T-helper 1 cell treated with Interleukin-12 subunit alpha and Interleukin-12 subunit beta and Interleukin-4 antibody, amounts not matched to agents 30 μg/mL and 1 μg/mL, for 36 hours (primary cell): ENCODE data around the gene POLA2.
A peak's percentile ranks its signal among the peaks of the same experiment; 100 is the strongest.

Experiments
- H3K27ac Mint-ChIP-seq: one replicate; pipeline ENCODE4 v1.8.0; 2021; ENCODE audit warnings: mild to moderate bottlenecking, mixed read lengths
- H3K27me3 Mint-ChIP-seq: one replicate; pipeline ENCODE4 v1.8.0; 2021; ENCODE audit warnings: low read depth, mixed read lengths
- H3K36me3 Mint-ChIP-seq: one replicate; pipeline ENCODE4 v1.8.0; 2021; ENCODE audit warnings: low read depth, mixed read lengths
- H3K4me1 Mint-ChIP-seq: one replicate; pipeline ENCODE4 v1.8.0; 2021; ENCODE audit warnings: low read depth, mixed read lengths
- H3K4me3 Mint-ChIP-seq: one replicate; pipeline ENCODE4 v1.8.0; 2021; ENCODE audit warnings: mild to moderate bottlenecking, moderate library complexity, mixed read lengths
- H3K9me3 Mint-ChIP-seq: one replicate; pipeline ENCODE4 v1.8.0; 2021; ENCODE audit warnings: mixed read lengths

POLA2 gene

DNA sequence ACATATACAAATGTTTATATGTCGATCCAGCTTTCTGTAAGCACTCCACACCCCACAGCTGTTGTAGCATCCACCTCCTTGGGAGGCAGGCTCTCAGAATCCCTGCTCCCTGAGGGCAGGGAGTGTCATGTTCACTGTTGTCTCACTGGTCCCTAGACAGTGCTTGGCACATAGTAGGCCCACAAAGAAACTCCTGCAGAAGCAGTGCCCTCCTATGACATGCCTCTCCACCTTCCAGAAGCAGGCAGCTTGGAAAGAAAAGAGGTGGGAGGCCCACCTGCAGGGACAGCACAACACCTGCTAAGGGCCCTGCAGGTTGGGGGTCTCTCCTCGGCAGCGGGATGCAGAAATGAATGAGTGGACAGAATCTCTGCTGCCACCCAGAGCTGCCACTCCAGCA lies 41.8 kb downstream of the POLA2 start:
- Mint-ChIP-seq H3K27ac (no peak overlapping the region), H3K9me3 (no peaks in the 10 kb centered on the region), H3K27me3 (no peaks in the 10 kb centered on the region), H3K36me3 (peaks cover 9% of the 10 kb centered on the region), H3K4me1 (no peaks in the 10 kb centered on the region), H3K4me3 (no peak overlapping the region)

DNA sequence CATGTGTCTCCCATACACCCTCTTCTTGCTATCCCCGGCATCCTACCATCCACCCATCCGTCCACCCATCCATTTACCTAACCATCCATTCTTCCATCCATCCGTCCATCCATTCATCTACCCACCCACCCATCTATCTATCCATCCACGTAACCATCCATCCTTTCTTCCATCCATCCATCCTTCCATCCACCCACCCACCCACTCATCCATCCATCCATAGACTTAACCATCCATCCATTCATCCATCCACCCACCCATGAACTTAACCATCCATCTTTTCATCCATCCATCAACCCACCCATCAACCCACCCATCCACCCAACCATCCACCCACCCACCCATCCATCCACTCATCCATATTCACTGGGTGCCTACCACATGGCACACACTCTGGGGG lies 42.3 kb downstream of the POLA2 start:
- H3K9me3 Mint-ChIP-seq, result no peaks in the 10 kb centered on the region
- no peak overlapping the region for H3K27ac Mint-ChIP-seq
- peaks cover 9% of the 10 kb centered on the region for H3K36me3 Mint-ChIP-seq
- no peaks in the 10 kb centered on the region for H3K27me3 Mint-ChIP-seq
- no peaks in the 10 kb centered on the region for H3K4me1 Mint-ChIP-seq
- H3K4me3 Mint-ChIP-seq, result no peak overlapping the region

DNA sequence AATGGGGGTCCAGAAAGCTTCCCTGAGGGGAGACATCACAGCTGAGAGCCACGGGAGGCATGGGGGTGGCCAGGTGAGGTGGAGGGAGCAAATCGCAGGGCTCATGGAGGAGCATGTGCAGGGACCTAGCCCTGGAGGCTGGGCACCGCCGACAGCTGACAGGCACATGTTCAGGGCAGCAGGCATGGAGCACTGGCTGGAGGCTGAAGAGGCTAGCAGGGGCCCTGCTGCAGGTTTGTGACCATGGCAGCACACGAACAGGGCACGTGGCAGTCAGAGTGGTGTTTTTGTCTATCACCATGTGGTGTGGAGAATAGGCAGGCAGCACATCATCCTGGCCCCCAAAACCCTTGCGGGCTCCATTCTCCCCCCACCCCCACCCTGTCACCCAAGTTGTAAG lies 42.9 kb downstream of the POLA2 start:
- Mint-ChIP-seq H3K27me3 (no peaks in the 10 kb centered on the region), H3K27ac (no peak overlapping the region), H3K9me3 (no peaks in the 10 kb centered on the region), H3K36me3 (peaks cover 9% of the 10 kb centered on the region), H3K4me3 (no peak overlapping the region), H3K4me1 (no peaks in the 10 kb centered on the region)

DNA sequence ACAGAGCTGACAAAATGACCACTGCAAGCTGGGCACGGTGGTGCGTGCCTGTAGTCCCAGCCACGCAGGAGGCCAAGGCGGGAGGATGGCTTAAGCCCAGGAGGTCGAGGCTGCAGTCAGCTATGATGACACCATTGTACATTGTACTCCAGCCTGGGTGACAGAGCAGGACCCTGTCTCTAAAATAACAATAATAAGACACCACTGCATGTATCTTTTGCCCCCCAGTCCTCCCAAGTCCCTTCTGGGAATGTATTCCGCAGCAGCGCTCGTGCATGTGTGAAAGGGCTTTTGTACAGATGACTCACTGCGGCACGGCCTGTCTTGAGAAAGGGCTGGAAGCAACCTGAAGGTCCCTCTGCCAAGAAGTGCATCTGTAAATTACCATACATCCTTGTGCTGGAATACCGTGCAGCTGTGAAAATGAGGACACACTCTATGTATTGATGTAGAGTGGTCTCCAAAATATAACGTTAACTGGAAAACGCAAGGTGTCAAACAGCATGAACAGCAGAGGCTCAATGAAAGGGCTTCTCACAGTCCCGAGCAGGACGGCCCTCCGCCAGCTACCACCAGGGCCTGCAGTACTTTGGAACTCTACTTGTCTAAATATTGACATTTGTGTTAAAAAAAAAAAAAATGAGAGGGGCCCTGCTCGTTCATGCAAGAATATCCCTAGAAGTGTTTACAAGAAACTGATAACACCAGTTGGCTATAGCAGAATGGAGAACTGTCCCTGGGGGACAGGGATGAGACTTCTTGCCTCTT lies 43.9 kb downstream of the POLA2 start:
- H3K9me3 Mint-ChIP-seq, result no peaks in the 10 kb centered on the region
- no peaks in the 10 kb centered on the region for H3K27me3 Mint-ChIP-seq
- H3K4me3 Mint-ChIP-seq, result no peak overlapping the region
- H3K4me1 Mint-ChIP-seq, result no peaks in the 10 kb centered on the region
- H3K36me3 Mint-ChIP-seq, result peaks cover 9% of the 10 kb centered on the region
- H3K27ac Mint-ChIP-seq, result no peak overlapping the region

DNA sequence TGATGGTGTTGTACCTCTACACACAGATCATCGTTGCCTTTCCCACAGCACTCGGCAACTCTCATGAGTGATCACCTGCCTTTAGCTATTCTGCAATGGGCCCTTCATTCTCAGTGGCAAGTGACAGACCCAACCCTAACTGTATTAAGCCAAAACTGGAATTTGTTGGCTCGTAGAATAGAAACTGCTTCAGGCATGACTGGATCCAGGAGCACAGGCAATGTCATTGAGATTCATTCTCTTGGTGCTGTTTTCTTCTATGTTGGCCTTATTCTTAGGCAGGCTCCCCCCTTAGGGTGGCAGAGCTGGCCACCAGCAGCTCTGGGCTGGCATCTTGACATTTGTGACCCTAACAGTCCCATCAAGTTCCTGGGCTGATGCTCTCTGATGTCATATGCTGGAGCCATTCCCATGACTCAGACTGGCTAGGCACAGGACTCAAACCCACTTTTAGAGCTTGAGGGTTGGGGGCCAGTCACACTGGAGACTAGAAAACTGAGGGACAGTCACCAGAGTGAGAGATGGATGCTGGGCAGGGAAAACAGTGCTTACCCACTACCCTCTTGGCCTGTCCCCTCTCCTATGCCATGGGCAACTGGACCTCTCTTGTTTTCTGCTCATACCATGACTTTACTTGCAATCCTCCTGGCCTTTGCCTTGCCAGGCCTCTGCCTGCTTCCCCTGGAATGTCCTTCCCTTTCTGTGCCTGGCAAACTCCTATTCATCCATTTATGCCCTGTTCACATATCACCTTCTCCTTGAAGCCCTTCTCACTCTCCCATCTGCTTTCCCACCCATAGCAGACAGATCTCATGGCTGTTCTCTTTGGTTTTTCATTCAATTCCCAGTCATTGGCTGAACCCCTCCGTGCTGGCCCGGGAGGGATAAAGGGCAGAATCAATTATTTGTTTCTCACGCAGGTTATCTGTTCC lies 45.8 kb downstream of the POLA2 start:
- peaks cover 6% of the 10 kb centered on the region for H3K36me3 Mint-ChIP-seq
- H3K9me3 Mint-ChIP-seq, result no peaks in the 10 kb centered on the region
- no peak overlapping the region for H3K4me3 Mint-ChIP-seq
- no peaks in the 10 kb centered on the region for H3K4me1 Mint-ChIP-seq
- no peaks in the 10 kb centered on the region for H3K27me3 Mint-ChIP-seq
- H3K27ac Mint-ChIP-seq, result no peak overlapping the region

DNA sequence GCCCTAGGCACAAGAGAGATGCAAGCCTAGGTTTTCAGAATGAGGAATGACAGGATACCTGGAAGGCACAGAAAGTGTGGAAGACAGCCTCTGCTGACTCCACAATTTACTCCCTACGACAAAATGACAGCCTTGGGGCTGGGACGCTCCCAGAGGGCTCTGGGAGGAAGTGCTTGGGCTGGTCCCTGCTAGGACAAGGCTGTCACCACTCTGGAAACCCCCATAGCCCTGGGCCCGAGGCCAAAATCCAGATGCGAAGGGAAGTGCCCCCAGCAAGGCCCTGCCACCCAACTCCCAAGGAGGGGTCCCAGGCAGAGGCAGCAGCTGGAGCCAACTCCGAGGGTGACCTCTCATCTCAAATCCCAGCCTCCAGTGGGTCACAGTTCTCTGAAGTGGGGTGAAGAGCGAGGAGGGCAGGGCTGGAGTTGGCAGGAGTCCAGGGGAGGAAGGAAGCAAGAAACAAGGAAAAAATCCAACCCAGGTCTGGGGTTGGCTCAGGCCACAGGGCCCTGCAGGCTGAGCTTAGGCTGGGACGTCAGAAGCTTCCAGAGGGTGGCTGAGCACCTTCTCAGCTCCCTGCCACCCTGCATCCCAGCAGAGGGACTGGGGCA lies 46.6 kb downstream of the POLA2 start:
- Mint-ChIP-seq H3K4me1 (no peaks in the 10 kb centered on the region), H3K36me3 (peaks cover 6% of the 10 kb centered on the region), H3K27ac (no peak overlapping the region), H3K4me3 (no peak overlapping the region), H3K27me3 (peaks cover 1% of the 10 kb centered on the region), H3K9me3 (no peaks in the 10 kb centered on the region)

DNA sequence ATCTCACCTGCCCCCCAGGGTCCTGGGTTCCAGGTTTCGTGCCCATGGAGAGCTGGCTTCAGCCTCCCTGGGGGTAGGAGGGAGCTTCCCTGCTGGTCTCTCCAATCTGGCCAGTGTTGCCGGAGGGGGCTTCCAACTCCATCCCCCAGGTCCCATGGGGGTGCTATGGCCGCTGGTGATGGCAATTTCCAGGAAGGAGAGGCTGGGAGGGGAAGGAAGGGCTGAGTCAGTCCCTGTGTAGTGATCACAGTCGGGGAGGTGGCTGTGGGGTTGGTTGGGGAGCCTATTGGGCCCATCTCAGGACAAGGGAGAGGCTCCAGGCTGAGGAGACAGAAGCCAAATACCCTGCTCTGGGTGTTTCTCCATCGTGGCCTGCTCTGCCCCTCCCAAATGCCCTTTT lies 47.2 kb downstream of the POLA2 start:
- H3K4me3 Mint-ChIP-seq, result no peak overlapping the region
- no peaks in the 10 kb centered on the region for H3K9me3 Mint-ChIP-seq
- H3K27me3 Mint-ChIP-seq, result peaks cover 8% of the 10 kb centered on the region
- peaks cover 2% of the 10 kb centered on the region for H3K36me3 Mint-ChIP-seq
- no peaks in the 10 kb centered on the region for H3K4me1 Mint-ChIP-seq
- no peak overlapping the region for H3K27ac Mint-ChIP-seq

DNA sequence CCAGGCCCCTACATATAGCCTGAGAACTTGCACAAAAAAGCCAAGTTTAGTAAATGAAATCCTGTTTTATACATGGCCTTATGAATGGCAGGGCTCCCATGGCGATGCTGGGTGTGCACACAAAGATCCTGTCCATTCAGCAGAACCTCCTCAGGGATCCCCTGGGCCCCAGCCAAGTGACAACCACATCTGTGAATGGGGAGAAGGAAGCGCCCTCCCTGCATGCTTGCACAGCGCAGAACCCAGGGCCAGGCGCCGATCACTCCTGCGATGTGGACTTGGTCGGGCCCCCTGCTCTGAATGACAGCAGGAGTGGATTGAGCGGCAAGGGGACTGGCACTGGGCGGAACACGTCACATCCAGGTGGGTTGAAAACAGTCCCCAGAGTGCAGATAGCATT lies 48.5 kb downstream of the POLA2 start:
- Mint-ChIP-seq H3K27ac (no peak overlapping the region), H3K36me3 (no peaks in the 10 kb centered on the region), H3K27me3 (peaks cover 11% of the 10 kb centered on the region), H3K4me3 (no peak overlapping the region), H3K9me3 (no peaks in the 10 kb centered on the region), H3K4me1 (no peaks in the 10 kb centered on the region)

DNA sequence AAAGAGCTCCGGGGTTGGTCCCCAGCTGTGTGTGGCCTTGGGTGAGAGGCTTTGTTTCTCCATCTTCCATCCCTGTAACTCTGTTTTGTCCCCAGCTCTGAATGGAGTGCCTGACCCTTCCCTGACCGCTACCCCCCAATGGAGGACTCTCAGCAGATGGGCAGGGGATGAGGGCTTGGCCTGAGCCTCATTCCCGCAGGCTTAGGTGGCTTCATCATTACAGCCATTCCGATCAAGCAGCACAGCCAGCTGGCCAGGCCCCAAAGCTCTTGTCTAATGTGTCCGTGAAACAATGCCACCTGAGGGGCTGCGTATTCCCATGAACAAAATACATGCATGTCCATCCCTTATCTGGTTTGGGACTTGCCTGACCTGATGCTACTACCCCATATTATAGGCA lies 49.0 kb downstream of the POLA2 start:
- H3K9me3 Mint-ChIP-seq, result no peaks in the 10 kb centered on the region
- H3K4me3 Mint-ChIP-seq, result no peak overlapping the region
- no peaks in the 10 kb centered on the region for H3K36me3 Mint-ChIP-seq
- peaks cover 1% of the 10 kb centered on the region for H3K4me1 Mint-ChIP-seq
- no peak overlapping the region for H3K27ac Mint-ChIP-seq
- H3K27me3 Mint-ChIP-seq, result peaks cover 11% of the 10 kb centered on the region

DNA sequence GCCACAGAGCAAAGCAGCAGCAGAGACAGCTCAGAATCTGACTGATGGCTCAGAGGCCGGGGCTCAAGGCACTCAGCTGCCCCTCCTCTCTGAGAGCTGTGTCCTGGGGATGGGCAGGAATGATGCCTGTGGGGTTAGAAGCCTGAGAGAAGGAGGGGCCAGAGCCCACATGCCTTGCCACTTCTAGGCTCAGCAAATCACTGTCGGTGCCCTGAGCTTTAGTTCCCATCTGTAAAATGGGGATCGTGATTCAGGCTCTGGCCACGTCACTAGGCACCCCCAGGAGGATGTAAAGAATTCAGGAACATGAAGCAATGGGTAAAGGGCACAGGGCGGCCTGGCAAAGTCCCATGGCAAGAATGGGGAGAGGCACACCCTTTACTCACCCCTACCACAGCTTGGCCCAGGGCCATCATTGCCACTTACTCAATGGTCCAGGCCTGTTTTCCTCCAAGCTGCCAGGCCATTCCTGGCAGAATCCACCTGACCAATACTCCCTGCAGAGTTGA lies 49.5 kb downstream of the POLA2 start:
- H3K27me3 Mint-ChIP-seq, result peaks cover 14% of the 10 kb centered on the region
- H3K9me3 Mint-ChIP-seq, result no peaks in the 10 kb centered on the region
- peaks cover 3% of the 10 kb centered on the region for H3K4me1 Mint-ChIP-seq
- no peaks in the 10 kb centered on the region for H3K36me3 Mint-ChIP-seq
- no peak overlapping the region for H3K4me3 Mint-ChIP-seq
- H3K27ac Mint-ChIP-seq, result no peak overlapping the region

DNA sequence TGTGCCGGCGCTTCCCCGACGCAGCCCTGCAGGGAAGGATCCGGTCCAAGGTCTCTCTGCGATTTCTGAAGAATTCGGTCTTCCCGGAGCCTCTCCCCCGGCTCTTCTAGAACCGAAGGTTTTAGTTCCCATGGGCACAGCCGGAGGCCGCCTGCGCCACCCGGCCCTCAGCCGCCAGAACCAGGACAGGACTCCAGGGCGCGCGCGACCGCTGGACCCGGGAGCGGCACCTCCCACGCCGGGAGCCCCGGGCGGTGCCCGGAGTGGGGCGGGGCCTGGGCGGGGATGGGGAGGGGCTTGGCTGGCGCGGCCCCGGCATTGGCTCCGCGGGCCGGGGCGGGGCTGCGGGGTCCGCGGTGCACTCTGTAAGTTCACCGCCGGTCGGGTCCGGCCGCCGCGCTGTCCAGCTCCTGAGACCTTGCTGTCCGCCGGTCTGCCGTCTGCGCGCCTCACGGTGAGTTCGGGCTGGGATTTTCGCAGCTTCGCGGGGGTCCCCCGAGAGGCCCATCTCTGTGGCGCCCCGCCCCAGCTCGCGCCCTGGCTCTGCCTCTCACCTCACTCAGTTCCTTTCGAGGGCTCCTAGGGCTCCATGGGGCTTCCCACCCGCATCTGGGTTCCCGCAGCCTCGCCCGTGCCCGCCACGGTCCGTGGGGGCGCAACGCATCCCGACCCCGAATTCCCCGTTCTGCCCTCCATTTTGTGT lies 52.9 kb downstream of the POLA2 start, which contains the start of gene CDC42EP2:
CDC42EP2 (plus strand) TSS at position 366 of the 703 bp plus-strand sequence. CDS start 6,033 bp downstream, outside the sequence.
- H3K36me3 Mint-ChIP-seq, result no peaks in the 10 kb centered on the region
- peaks cover 14% of the 10 kb centered on the region for H3K27me3 Mint-ChIP-seq
- H3K4me1 Mint-ChIP-seq, result peaks cover 3% of the 10 kb centered on the region
- H3K27ac Mint-ChIP-seq, result no peak within 1 kb of the TSS
- peak within 1 kb of the TSS; percentile 69 for H3K4me3 Mint-ChIP-seq
- no peaks in the 10 kb centered on the region for H3K9me3 Mint-ChIP-seq

DNA sequence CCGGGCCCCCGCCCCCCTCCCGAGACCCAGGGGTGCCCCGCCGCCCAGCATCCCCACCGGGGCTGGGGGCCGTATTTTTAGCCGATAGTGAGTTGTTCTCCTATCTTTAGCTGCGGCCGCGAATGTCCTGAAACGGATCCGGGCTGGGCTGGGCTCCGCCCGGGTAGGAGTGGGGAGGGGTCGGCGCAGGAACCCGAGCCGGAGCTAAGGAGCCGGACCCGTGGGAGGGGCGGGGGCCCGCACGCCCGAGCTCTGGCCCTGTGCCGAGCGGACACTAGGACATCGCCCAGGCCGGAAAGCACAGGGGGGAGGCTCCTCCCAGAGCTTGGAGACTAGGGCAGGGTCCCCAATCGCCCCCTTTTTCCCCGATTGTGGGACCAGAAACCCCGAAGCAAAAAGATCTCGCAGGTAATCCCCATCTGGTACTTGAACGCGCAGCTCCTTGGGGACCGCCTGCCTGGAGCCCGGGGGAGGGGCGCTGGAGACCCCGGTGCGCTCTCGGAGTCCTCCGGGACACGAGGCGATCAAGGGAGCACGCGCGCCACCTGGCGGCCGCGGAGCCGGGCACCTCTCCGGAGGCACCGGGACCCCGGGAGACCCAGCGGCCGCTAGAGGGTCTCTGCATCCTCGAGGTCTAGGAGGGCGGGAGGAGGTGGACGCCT lies 53.6 kb downstream of the POLA2 start:
- H3K4me1 Mint-ChIP-seq, result peaks cover 3% of the 10 kb centered on the region
- H3K4me3 Mint-ChIP-seq, result peak overlapping the region; percentile 69
- H3K36me3 Mint-ChIP-seq, result no peaks in the 10 kb centered on the region
- H3K9me3 Mint-ChIP-seq, result no peaks in the 10 kb centered on the region
- peaks cover 14% of the 10 kb centered on the region for H3K27me3 Mint-ChIP-seq
- H3K27ac Mint-ChIP-seq, result no peak overlapping the region

DNA sequence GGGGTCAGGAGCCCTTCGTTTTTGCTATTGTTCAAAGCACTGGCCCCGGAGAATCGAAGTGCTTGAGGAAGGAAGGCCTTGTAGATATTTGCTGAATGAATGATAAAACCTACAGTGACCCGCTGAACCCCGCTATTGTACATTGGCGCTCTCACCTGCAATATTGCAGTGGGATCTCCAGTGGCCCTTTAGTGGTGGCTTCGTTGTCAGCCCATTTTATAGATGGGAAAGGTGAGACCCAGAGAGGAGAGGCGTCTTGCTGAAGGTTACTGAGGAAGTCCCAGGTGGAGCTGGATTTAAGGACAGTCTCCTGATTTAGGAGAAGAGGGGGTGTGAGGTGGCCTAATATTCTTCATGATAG lies 54.1 kb downstream of the POLA2 start:
- H3K27ac Mint-ChIP-seq, result peak overlapping the region; percentile 62
- H3K9me3 Mint-ChIP-seq, result no peaks in the 10 kb centered on the region
- peak overlapping the region; percentile 52 for H3K4me3 Mint-ChIP-seq
- H3K36me3 Mint-ChIP-seq, result no peaks in the 10 kb centered on the region
- peaks cover 14% of the 10 kb centered on the region for H3K27me3 Mint-ChIP-seq
- peaks cover 3% of the 10 kb centered on the region for H3K4me1 Mint-ChIP-seq
